Measurements from ENCODE around the gene SOCS1.

The SOCS1 gene

GRCh38 chr16:11259655-11260595 lies 3.9 kb upstream of the SOCS1 start:
- no peak for DNase-seq

GRCh38 chr16:11258553-11259492 lies 2.8 kb upstream of the SOCS1 start:
- DNase-seq: no peak

GRCh38 chr16:11257131-11257938 lies 1.3 kb upstream of the SOCS1 start:
- DNase-seq: peak; percentile 72

- no peak for DNase-seq
These were observed 692 bp upstream of the SOCS1 start for GRCh38 chr16:11256661-11257130.

- no peak for DNase-seq
These were observed 879 bp downstream of the SOCS1 start for GRCh38 chr16:11254913-11255736.

- no peak for DNase-seq
These were observed 1.8 kb downstream of the SOCS1 start for GRCh38 chr16:11253995-11254912.

GRCh38 chr16:11253009-11253994 lies 2.7 kb downstream of the SOCS1 start:
- no peak for DNase-seq

- DNase-seq: no peak
These were observed 3.5 kb downstream of the SOCS1 start for GRCh38 chr16:11252482-11252931.

GRCh38 chr16:11251525-11252481 lies 4.2 kb downstream of the SOCS1 start:
- no peak for DNase-seq

GRCh38 chr16:11250786-11251524 lies 5.0 kb downstream of the SOCS1 start:
- no peak for DNase-seq

GRCh38 chr16:11250091-11250785 lies 5.8 kb downstream of the SOCS1 start:
- no peak for DNase-seq

- DNase-seq: no peak
These were observed 6.6 kb downstream of the SOCS1 start for GRCh38 chr16:11249233-11250061.

GRCh38 chr16:11248133-11248532 lies 7.9 kb downstream of the SOCS1 start:
- DNase-seq: no peak

- DNase-seq: no peak
These were observed 10.0 kb downstream of the SOCS1 start for GRCh38 chr16:11245988-11246387.

- DNase-seq: no peak
These were observed 10.7 kb downstream of the SOCS1 start for GRCh38 chr16:11245222-11245737.

Data from GDM1 (cell line).